ENCODE measurements around the gene CGREF1.

CGREF1 gene

GRCh38 chr2:27130396-27130795 lies 11.5 kb upstream of the CGREF1 start:
- no peak for DNase-seq (ENCODE audit: extremely low read depth, insufficient read length)
- no peaks in the 10 kb centered on the region for H3K27me3 ChIP-seq (replicated peaks; ENCODE audit: control insufficient read depth, insufficient read depth, low read length)
- H3K36me3 ChIP-seq (ENCODE audit: control insufficient read depth, insufficient read depth, low read length) = peaks cover 29% of the 10 kb centered on the region
- TF ChIP-seq CTCF (IDR thresholded peaks at IDR 0.05; ENCODE audit: insufficient read depth, low read length, poor library complexity, severe bottlenecking) = no peak
- H3K4me3 ChIP-seq (replicated peaks; ENCODE audit: low read depth, low read length) = no peak overlapping the region

GRCh38 chr2:27128668-27129571 lies 10.0 kb upstream of the CGREF1 start:
- no peak for TF ChIP-seq CTCF (IDR thresholded peaks at IDR 0.05; ENCODE audit: insufficient read depth, low read length, poor library complexity, severe bottlenecking)
- H3K36me3 ChIP-seq (ENCODE audit: control insufficient read depth, insufficient read depth, low read length) = peaks cover 29% of the 10 kb centered on the region
- no peaks in the 10 kb centered on the region for H3K27me3 ChIP-seq (replicated peaks; ENCODE audit: control insufficient read depth, insufficient read depth, low read length)
- H3K4me3 ChIP-seq (replicated peaks; ENCODE audit: low read depth, low read length) = no peak overlapping the region
- DNase-seq (ENCODE audit: extremely low read depth, insufficient read length) = no peak

GRCh38 chr2:27127883-27128667 lies 9.1 kb upstream of the CGREF1 start:
- no peak overlapping the region for H3K4me3 ChIP-seq (replicated peaks; ENCODE audit: low read depth, low read length)
- no peak for DNase-seq (ENCODE audit: extremely low read depth, insufficient read length)
- H3K36me3 ChIP-seq (ENCODE audit: control insufficient read depth, insufficient read depth, low read length) = peaks cover 28% of the 10 kb centered on the region
- TF ChIP-seq CTCF (IDR thresholded peaks at IDR 0.05; ENCODE audit: insufficient read depth, low read length, poor library complexity, severe bottlenecking) = no peak
- H3K27me3 ChIP-seq (replicated peaks; ENCODE audit: control insufficient read depth, insufficient read depth, low read length) = no peaks in the 10 kb centered on the region; the same call in 1 of the 2 replicates

- Histone ChIP-seq H3K36me3 (ENCODE audit: control insufficient read depth, insufficient read depth, low read length) (peaks cover 12% of the 10 kb centered on the region), H3K4me3 (replicated peaks; ENCODE audit: low read depth, low read length) (no peak overlapping the region), H3K27me3 (replicated peaks; ENCODE audit: control insufficient read depth, insufficient read depth, low read length) (no peaks in the 10 kb centered on the region; the same call in 1 of the 2 replicates)
- DNase-seq (ENCODE audit: extremely low read depth, insufficient read length) = no peak
- TF ChIP-seq CTCF (IDR thresholded peaks at IDR 0.05; ENCODE audit: insufficient read depth, low read length, poor library complexity, severe bottlenecking) = no peak
Observed at GRCh38 chr2:27126252-27126710, 7.4 kb upstream of the CGREF1 start.

- no peak overlapping the region for H3K4me3 ChIP-seq (replicated peaks; ENCODE audit: low read depth, low read length)
- no peak for TF ChIP-seq CTCF (IDR thresholded peaks at IDR 0.05; ENCODE audit: insufficient read depth, low read length, poor library complexity, severe bottlenecking)
Observed at GRCh38 chr2:27125104-27125503, 6.2 kb upstream of the CGREF1 start.

More at GRCh38 chr2:27125104-27125503, 6.2 kb upstream of the CGREF1 start:
- H3K27me3 ChIP-seq (replicated peaks; ENCODE audit: control insufficient read depth, insufficient read depth, low read length) = no peaks in the 10 kb centered on the region; the same call in none of the 2 replicates
- peaks cover 6% of the 10 kb centered on the region; the same call in 1 of the 2 replicates for H3K36me3 ChIP-seq (ENCODE audit: control insufficient read depth, insufficient read depth, low read length)
- DNase-seq (ENCODE audit: extremely low read depth, insufficient read length) = no peak
